H9 (cell line): ENCODE results near the gene CRYGN. TPM values are rescaled to one million over a fixed set of nuclear protein-coding genes. Genes with fewer than 3 reads are reported as not detected.

Source experiments
- DNase-seq: peaks from one replicate; pipeline ENCODE4 v3.0.0-alpha.2; 2017
- H2AFZ ChIP-seq: one replicate; pipeline ENCODE4 v1.6.1; 2013; ENCODE audit warnings: mild to moderate bottlenecking, low read length, control low read depth, moderate library complexity
- H2AK5ac ChIP-seq: 2 replicates; pipeline ENCODE4 v1.6.1; 2013; ENCODE audit warnings: low read length, control low read depth, mixed read lengths; ENCODE audit not compliant: insufficient read length
- H2BK120ac ChIP-seq: one replicate; pipeline ENCODE4 v1.6.1; 2013; ENCODE audit warnings: low read depth, mild to moderate bottlenecking, low read length, control low read depth, inconsistent platforms; ENCODE audit not compliant: poor library complexity, severe bottlenecking
- H2BK12ac ChIP-seq: 2 replicates; pipeline ENCODE4 v1.6.1; 2013; ENCODE audit warnings: low read length, control low read depth, mixed read lengths, low read depth; ENCODE audit not compliant: insufficient read length
- H2BK15ac ChIP-seq: 2 replicates; pipeline ENCODE4 v1.6.1; 2013; ENCODE audit warnings: low read depth, low read length, control low read depth
- H2BK20ac ChIP-seq: one replicate; pipeline ENCODE4 v1.6.1; 2013; ENCODE audit warnings: low read depth, mild to moderate bottlenecking, low read length, control low read depth, inconsistent platforms; ENCODE audit not compliant: poor library complexity, severe bottlenecking
- H2BK5ac ChIP-seq: 2 replicates; pipeline ENCODE4 v1.6.1; 2013; ENCODE audit warnings: low read length, control low read depth, mixed read lengths; ENCODE audit not compliant: insufficient read length
- H3K14ac ChIP-seq: 2 replicates; pipeline ENCODE4 v1.6.1; 2013; ENCODE audit warnings: low read length, control low read depth; ENCODE audit not compliant: insufficient read depth
- H3K18ac ChIP-seq: 2 replicates; pipeline ENCODE4 v1.6.1; 2013; ENCODE audit warnings: low read depth, mild to moderate bottlenecking, mixed read lengths, low read length, control low read depth; ENCODE audit not compliant: insufficient read length
- H3K23ac ChIP-seq: 2 replicates; pipeline ENCODE4 v1.6.1; 2013; ENCODE audit warnings: low read length, control low read depth, mixed read lengths, low read depth; ENCODE audit not compliant: insufficient read length
- H3K23me2 ChIP-seq: 2 replicates; pipeline ENCODE4 v1.6.1; 2013; ENCODE audit warnings: low read depth, mild to moderate bottlenecking, mixed read lengths, low read length, control low read depth; ENCODE audit not compliant: insufficient read length, poor library complexity, severe bottlenecking
- H3K27ac ChIP-seq: 2 replicates; pipeline ENCODE4 v1.5.1; 2013; ENCODE audit warnings: low read length, control low read depth, mixed read lengths, low read depth; ENCODE audit not compliant: insufficient read length
- H3K27me3 ChIP-seq: 2 replicates; pipeline ENCODE4 v1.6.1; 2013; ENCODE audit warnings: low read length, control low read depth, inconsistent platforms; ENCODE audit not compliant: insufficient read depth
- H3K4ac ChIP-seq: 2 replicates; pipeline ENCODE4 v1.6.1; 2013; ENCODE audit warnings: low read depth, mild to moderate bottlenecking, control low read depth, inconsistent platforms, low read length, moderate library complexity
- H3K4me1 ChIP-seq: 2 replicates; pipeline ENCODE4 v1.6.1; 2013; ENCODE audit warnings: low read length, control low read depth, inconsistent platforms; ENCODE audit not compliant: insufficient read depth
- H3K4me2 ChIP-seq: 2 replicates; pipeline ENCODE4 v1.6.1; 2013; ENCODE audit warnings: low read length, control low read depth, mixed read lengths; ENCODE audit not compliant: insufficient read length, insufficient read depth
- H3K56ac ChIP-seq: 2 replicates; pipeline ENCODE4 v1.6.1; 2013; ENCODE audit warnings: low read depth, mild to moderate bottlenecking, mixed read lengths, low read length, control low read depth; ENCODE audit not compliant: insufficient read length
- H3K79me1 ChIP-seq: 2 replicates; pipeline ENCODE4 v1.6.1; 2013; ENCODE audit warnings: low read depth, mild to moderate bottlenecking, moderate library complexity, low read length, control low read depth, inconsistent platforms; ENCODE audit not compliant: insufficient read depth, poor library complexity, severe bottlenecking
- H3K79me2 ChIP-seq: 2 replicates; pipeline ENCODE4 v1.6.1; 2013; ENCODE audit warnings: low read length, control low read depth, inconsistent platforms; ENCODE audit not compliant: insufficient read depth
- H3K9ac ChIP-seq: 2 replicates; pipeline ENCODE4 v1.6.1; 2013; ENCODE audit warnings: low read length, control low read depth, mixed read lengths; ENCODE audit not compliant: insufficient read length; ENCODE audit errors: extremely low read depth
- H3K9me3 ChIP-seq: one replicate; pipeline ENCODE4 v1.6.1; 2013; ENCODE audit warnings: low read depth, low read length, inconsistent platforms; ENCODE audit not compliant: control insufficient read depth
- H3T11ph ChIP-seq: one replicate; pipeline ENCODE4 v1.6.1; 2013; ENCODE audit warnings: mild to moderate bottlenecking, low read length, control low read depth, inconsistent platforms
- H4K20me1 ChIP-seq: one replicate; pipeline ENCODE4 v1.6.1; 2013; ENCODE audit not compliant: control insufficient read depth, insufficient read length, insufficient read depth
- H4K5ac ChIP-seq: 2 replicates; pipeline ENCODE4 v1.6.1; 2013; ENCODE audit warnings: low read depth, mild to moderate bottlenecking, mixed read lengths, low read length, control low read depth; ENCODE audit not compliant: insufficient read length
- H4K8ac ChIP-seq: replicated peaks from 2 replicates; pipeline ENCODE4 v1.6.1; 2013; ENCODE audit warnings: low read length, control low read depth, mixed read lengths, low read depth; ENCODE audit not compliant: insufficient read length
- H4K91ac ChIP-seq: 2 replicates; pipeline ENCODE4 v1.6.1; 2013; ENCODE audit warnings: low read depth, mild to moderate bottlenecking, moderate library complexity, mixed read lengths, low read length, control low read depth; ENCODE audit not compliant: insufficient read length
- H3K27ac Mint-ChIP-seq, 3 experiments: 2 replicates in 2 of 3; 3 replicates in 1 of 3; pipeline ENCODE4 v1.8.0; 2020 to 2021; ENCODE audit warnings: mixed read lengths in 3 of 3, mild to moderate bottlenecking in 1 of 3, moderate library complexity in 1 of 3
- H3K27me3 Mint-ChIP-seq: 2 replicates; pipeline ENCODE4 v1.8.0; 2021; ENCODE audit warnings: low read depth, mild to moderate bottlenecking, moderate library complexity, mixed read lengths
- H3K36me3 Mint-ChIP-seq, 3 experiments: 2 replicates in 2 of 3; 3 replicates in 1 of 3; pipeline ENCODE4 v1.8.0; 2020 to 2021; ENCODE audit warnings: low read depth in 3 of 3, mixed read lengths in 3 of 3; ENCODE audit not compliant: insufficient read depth in 1 of 3
- H3K4me1 Mint-ChIP-seq, 2 experiments: 2 replicates each; pipeline ENCODE4 v1.8.0; 2020; ENCODE audit warnings: mixed read lengths in 2 of 2
- H3K4me3 Mint-ChIP-seq, 2 experiments: 2 replicates in 1 of 2; 3 replicates in 1 of 2; pipeline ENCODE4 v1.8.0; 2020 to 2021; ENCODE audit warnings: mild to moderate bottlenecking in 2 of 2, mixed read lengths in 2 of 2, moderate library complexity in 1 of 2
- H3K9me3 Mint-ChIP-seq, 2 experiments: 2 replicates in 1 of 2; 3 replicates in 1 of 2; pipeline ENCODE4 v1.8.0; 2020; ENCODE audit warnings: mild to moderate bottlenecking in 2 of 2, mixed read lengths in 2 of 2, moderate library complexity in 1 of 2
- WGBS: extraction: QIAGEN DNeasy Blood & Tissue Kit; methylation state at CpG from one replicate; pipeline ENCODE4 v1.1.7; 2013; ENCODE audit warnings: missing lambda C conversion rate, low lambda C conversion rate, mixed read lengths; ENCODE audit not compliant: insufficient read length; ENCODE audit errors: extremely low coverage; 5-methylcytosine and 5-hydroxymethylcytosine counted together
- total RNA-seq: library from RNA; stranded (reverse); gene quantifications from 2 replicates; pipeline ENCODE4 v1.2.1, GENCODE V29; 2021
- TF ChIP-seq, protein P1 (sequence below): fragments of 200-600 bp; sonication (generic); conservative IDR thresholded peaks from 3 replicates; pipeline ENCODE4 v1.8.0; 2021; ENCODE audit warnings: antibody characterized with exemption, mild to moderate bottlenecking

Gene CRYGN
- total RNA-seq, 1 experiment from 2014 or later = 1.8 TPM

DNA sequence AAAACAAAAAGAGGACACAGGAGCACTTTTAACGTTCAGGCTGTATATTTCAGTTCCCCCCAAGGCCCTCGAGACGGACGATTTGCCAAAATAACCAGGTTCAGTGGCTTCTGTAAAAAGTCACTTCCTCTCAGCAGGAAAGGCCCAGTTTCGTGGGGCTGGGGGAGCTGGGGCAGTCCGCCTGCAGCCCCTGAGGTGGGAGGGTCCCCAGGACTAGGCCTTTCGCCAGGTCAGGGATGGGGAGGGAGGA, 58.9 kb downstream of the CRYGN start:
- Histone ChIP-seq H3T11ph (no peak overlapping the region), H3K4ac (no peak overlapping the region), H2BK5ac (no peak overlapping the region), H3K9me3 (no peaks in the 10 kb centered on the region), H2BK12ac (no peak overlapping the region), H4K5ac (no peak overlapping the region), H3K56ac (no peak overlapping the region), H3K79me1 (no peaks in the 10 kb centered on the region), H2BK20ac (no peak overlapping the region), H3K23ac (no peak overlapping the region), H3K9ac (no peak overlapping the region), H3K18ac (peak overlapping the region; percentile 20), H2AFZ (peak overlapping the region; percentile 66), H3K23me2 (peaks cover 15% of the 10 kb centered on the region), H3K27ac (no peak overlapping the region), H3K4me1 (no peaks in the 10 kb centered on the region), H2BK120ac (no peak overlapping the region), H2BK15ac (no peak overlapping the region), H3K27me3 (peaks cover 8% of the 10 kb centered on the region; the same call in 1 of the 2 replicates), H3K14ac (no peak overlapping the region), H3K4me2 (peak overlapping the region; percentile 67), H4K8ac (no peak overlapping the region), H4K20me1 (peaks cover 4% of the 10 kb centered on the region), H4K91ac (no peak overlapping the region), H2AK5ac (no peak overlapping the region), H3K79me2 (no peaks in the 10 kb centered on the region)
- H3K4me3 Mint-ChIP-seq = peak overlapping the region; percentile 46 to 72
- peaks cover 8 to 34% (median 32%) of the 10 kb centered on the region in 3 experiments for H3K36me3 Mint-ChIP-seq
- no CpG with 5 or more reads among the region's 7 CpGs for WGBS
- no peaks in the 10 kb centered on the region for H3K9me3 Mint-ChIP-seq
- peaks cover 34% of the 10 kb centered on the region for H3K27me3 Mint-ChIP-seq
- TF ChIP-seq, protein P1, sequence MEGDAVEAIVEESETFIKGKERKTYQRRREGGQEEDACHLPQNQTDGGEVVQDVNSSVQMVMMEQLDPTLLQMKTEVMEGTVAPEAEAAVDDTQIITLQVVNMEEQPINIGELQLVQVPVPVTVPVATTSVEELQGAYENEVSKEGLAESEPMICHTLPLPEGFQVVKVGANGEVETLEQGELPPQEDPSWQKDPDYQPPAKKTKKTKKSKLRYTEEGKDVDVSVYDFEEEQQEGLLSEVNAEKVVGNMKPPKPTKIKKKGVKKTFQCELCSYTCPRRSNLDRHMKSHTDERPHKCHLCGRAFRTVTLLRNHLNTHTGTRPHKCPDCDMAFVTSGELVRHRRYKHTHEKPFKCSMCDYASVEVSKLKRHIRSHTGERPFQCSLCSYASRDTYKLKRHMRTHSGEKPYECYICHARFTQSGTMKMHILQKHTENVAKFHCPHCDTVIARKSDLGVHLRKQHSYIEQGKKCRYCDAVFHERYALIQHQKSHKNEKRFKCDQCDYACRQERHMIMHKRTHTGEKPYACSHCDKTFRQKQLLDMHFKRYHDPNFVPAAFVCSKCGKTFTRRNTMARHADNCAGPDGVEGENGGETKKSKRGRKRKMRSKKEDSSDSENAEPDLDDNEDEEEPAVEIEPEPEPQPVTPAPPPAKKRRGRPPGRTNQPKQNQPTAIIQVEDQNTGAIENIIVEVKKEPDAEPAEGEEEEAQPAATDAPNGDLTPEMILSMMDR = no peak
- no peak for DNase-seq
- H3K4me1 Mint-ChIP-seq = peaks cover 17 to 18% of the 10 kb centered on the region in 2 experiments
- H3K27ac Mint-ChIP-seq = peak overlapping the region in 1 of 3 experiments; percentile 28; a peak in 1 of 7 replicates
